DMS153 treated with DMSO at 0.1 percent for 48 hours (cell line): ENCODE results near the gene SDK1.
"Not testable (repeated sequence)": the region's sequence is repeated elsewhere in the genome, so short reads cannot be mapped to it uniquely, and the experiment has no call there.

Source experiments
- DNase-seq: peaks from one replicate; lab custom pipeline; 2025; ENCODE audit not compliant: unreplicated experiment; lab: John Stamatoyannopoulos, UW

The SDK1 gene

DNA sequence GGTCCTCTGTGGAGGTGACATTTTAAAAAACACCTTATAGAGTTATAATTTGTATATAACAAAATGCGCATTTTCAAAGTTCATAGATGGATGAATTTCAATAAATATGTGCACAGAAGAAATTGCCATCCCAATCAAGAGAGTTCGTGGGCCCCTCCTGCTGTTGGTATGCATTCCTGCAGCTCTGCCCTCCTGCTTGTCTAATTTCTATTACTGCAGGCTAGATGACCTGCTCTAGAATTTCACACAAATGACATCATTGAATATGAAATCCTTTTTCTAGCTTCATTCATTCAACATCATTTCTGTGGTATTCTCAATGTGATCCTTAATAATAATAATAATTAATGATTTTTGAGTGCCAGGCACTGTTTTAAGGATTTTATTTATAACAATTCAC lies 348.2 kb downstream of the SDK1 start:
- DNase-seq: no peak

- no peak for DNase-seq
Observed at GRCh38 chr7:3649678-3650440, 348.8 kb downstream of the SDK1 start.

DNA sequence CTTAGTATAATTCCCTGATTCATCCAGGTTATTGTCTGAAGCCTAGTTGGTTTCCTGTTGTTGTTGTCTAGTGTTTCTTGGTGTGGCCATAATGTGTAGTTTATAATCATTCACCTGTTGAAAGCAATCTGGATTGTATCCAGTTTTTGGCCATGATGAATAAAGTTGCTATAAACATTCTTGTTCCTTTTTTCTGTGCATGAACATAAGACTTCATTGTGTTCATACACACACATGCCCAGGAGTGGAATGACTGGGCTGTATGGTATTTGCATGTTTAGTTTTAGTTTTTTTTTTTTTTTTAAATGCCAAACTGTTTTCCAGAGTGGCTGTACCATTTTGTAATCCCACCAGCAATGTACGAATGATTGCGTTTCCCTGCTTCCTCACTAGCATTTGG lies 349.8 kb downstream of the SDK1 start:
- no peak for DNase-seq

GRCh38 chr7:3655635-3656034 lies 354.6 kb downstream of the SDK1 start:
- DNase-seq: no peak

DNA sequence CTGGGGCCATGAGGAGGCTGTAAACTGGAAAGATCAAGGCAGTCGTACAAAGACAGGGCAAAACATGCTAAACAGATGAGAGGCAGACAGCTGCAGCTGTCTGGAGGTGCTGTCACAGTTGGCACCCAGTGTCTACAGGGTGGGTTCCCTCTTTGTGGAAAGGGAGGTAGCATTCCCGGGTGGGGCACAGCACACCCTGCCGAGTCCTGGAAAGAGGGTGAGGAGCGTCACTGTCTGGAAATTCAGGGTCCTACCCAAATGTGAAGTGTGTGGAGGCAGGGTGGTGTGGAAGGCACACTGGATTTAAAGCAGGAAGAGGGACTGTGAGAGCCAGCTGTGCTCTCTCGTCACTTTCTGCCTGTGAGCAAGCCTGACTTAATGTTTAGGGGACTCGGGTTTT lies 356.2 kb downstream of the SDK1 start:
- no peak for DNase-seq

DNA sequence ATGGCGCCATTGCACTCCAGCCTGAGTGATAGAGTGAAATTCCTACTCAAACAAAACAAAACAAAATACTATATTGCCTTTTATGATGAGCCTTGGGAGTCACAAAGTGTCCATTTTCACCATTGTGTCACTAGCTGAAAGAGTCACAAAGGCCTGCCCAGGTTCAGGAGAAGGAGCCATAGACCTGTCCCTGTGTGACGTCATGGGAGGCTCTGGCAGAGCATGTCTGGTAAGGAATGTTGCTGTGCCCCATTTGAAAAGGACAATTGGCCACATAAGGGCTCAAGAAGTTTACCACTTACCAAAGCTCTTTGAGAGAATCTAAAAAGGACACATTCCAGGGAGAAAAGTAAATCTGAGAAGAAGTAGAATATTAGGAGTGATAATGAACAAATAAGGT lies 367.7 kb downstream of the SDK1 start:
- no peak for DNase-seq

DNA sequence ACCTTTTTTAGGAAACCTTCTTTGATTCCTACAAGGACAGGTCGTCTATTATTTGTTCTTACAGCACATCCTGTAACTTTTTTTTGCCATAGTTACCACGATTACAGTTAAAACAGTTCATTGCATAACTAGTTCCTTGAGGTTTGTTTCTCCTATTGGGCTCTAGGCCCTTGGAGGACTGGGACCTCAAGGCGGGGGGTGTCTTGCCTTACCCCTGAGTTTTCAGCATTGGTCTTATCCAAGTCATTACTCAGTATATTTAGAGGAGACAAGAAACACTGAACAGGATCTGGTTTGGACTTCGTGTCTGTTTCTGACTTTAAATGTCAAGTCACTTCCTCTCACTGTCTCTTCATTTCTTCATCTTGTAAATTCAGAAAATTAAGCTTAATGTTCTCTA lies 369.8 kb downstream of the SDK1 start:
- DNase-seq: no peak

GRCh38 chr7:3673524-3673923 lies 372.5 kb downstream of the SDK1 start:
- peak; percentile 78 for DNase-seq

DNA sequence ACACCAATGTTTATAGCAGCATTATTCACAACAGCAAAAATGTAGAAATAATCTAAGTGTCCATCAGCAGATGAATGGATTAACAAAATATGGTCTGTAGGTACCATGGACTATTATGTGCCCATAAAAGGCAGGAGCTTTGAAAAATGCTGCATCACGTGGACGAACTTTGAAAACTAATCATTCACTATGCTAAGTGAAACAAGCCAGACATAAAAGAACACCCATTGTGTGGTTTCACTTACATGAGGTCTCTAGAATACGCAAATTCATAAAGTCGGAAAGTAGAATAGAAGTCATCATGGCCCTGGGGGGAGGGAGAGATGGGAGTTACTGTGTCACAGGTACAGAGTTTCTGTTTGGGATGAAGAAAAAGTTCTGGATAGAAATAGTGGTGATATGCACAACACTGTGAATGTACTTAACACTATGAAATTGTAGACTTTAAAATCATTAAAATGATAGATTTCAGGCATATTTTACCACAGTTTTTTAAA lies 377.3 kb downstream of the SDK1 start:
- DNase-seq: no peak

DNA sequence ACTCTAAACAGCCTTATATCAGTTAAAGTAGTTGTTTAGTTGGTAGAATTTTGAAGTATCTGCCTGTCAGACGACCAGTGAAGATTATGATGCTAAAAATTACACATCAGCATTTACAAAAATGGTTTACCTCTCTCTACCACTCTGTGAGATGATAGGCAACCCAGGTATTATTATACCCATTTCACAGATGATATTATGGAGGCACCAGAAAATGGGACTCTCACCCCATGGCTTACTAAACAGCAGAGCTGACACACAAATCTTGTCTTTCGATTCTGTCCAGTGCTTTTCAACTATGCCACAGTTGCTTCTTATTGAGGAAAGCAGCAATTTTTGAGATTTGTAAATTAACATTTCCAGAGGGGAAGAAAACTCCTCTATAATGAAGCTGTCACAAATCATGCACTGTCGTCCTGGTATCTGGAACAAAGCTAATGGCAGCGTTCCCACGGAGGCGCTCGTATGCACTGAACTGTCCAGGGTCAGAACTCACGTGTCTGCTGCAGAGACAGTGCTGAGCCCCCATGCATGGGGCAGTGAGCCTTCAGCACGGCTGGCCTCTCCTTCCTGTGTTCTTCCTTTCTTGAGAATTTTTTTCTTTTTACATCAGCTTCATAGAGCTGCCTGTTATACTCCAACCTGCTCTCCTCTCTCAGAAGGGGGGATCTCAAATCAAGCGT lies 381.1 kb downstream of the SDK1 start:
- DNase-seq: no peak

- DNase-seq: no peak
Observed at GRCh38 chr7:3683546-3684539, 382.8 kb downstream of the SDK1 start.

DNA sequence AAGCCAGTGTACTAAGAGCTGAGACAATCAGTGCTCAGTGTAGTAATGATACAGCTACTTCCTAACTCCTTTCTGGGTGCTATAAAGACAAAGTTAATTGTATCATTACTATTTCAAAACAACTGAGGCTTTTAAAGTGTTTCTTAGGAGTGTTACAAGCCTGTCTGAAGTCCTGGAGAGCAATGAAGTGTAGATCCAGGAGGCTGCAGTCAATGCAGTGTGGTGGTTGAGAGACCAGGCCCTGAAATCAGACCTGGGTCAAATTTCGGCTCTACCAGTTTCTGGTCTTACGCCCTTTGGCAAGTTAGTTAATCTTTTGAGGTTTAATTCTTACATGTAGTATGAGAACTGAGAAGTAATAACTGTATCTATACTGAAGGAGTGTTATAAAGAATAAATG lies 387.0 kb downstream of the SDK1 start:
- DNase-seq: no peak

- no peak for DNase-seq
Observed at GRCh38 chr7:3688842-3689241, 387.8 kb downstream of the SDK1 start.

GRCh38 chr7:3691478-3692158 lies 390.6 kb downstream of the SDK1 start:
- no peak for DNase-seq

GRCh38 chr7:3695602-3696001 lies 394.6 kb downstream of the SDK1 start:
- no peak for DNase-seq

DNA sequence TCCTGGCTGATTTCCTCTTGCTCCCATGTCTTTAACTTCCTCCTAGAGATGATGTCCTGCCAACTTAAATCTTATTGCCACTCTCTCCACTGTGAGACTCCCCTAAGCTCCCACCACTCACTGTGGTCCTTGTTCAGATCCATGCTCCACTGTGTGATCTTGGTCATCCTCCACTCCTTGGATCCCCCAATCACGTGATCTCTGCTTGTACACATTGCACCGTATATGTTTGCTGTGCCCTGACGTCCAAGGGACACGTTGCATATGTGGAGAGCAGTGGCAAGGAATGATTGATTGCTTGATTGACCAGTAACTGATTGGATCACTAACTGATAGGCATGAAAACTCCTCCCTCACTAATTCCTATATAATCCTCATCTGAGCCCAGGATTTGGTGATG lies 395.1 kb downstream of the SDK1 start:
- no peak for DNase-seq

- DNase-seq: no peak
Observed at GRCh38 chr7:3697472-3697871, 396.4 kb downstream of the SDK1 start.

DNA sequence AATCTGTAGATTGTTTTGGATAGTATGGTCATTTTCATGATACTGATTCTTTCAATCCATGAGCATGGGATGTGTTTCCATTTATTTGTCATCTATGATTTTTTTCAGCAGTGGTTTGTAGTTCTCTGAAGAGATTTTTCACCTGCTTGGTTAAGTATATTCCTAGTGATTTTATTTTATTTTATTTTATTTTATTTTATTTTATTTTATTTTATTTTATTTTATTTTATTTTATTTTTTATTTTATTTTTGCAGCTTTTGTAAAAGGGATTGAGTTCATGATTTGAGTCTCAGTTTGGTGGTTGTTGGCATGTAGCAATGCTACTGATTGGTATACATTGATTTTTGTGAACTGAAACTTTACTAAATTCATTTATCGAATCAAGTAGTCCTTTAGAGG lies 404.2 kb downstream of the SDK1 start:
- no peak for DNase-seq

DNA sequence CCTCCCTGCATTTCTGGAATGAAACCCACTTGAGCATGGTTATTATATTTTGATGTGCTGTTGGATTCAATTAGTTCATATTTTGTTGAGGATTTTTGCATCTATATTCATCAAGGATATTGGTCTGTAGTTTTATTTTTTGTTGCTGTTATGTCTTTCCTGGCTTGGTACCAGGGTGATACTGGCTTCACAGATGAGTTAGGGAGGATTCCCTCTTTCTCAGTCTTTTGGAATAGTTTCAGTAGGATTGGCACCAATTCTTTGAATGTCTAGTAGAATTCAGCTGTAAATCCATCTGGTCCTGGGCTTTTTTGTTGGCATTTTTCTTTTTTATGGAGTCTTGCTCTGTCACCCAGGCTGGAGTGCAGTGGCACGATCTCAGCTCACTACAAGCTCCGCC lies 405.0 kb downstream of the SDK1 start:
- DNase-seq: not testable (repeated sequence)

DNA sequence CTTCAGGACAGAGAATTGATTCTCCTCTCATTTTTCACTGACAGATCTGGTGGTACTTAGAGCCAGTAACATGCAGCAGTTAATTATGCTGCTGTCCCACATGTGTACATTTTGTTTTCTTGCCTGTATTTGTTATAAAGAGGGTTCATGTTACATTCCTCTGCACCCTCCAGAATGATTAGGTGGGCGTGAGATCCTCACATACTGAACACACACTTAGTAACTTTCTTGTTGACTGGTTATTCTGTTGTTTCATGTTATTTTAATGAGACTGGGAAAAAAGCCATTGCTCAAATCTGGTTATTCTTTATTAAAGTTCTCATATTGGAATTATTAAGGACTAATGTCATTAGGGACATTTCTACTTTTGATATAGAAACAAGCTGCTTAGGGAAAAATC lies 409.1 kb downstream of the SDK1 start:
- DNase-seq: no peak

DNA sequence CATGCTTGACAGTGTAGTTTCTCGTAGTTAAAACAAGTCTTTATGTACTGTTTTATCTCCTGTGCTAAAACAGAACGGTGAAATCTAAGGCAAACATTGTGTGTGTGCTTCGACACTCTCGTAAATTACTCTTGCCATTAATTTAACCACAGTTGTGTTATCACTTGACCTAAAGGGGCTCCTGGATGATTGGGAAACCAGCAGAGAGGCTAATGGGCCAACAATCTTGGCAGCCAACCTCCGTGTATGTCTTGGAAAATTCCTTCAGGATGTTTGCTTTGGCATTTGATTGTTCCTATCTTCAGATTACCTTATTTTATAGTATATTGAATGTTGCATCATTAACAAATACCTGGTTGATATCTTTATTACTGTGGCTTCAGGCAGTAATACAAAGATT lies 409.5 kb downstream of the SDK1 start:
- no peak for DNase-seq
